GM12801 (cell line): Measurements from ENCODE around the gene GLP2R.

Source experiments
- CTCF ChIP-seq: IDR thresholded peaks from one replicate; pipeline ENCODE4 v1.5.1; 2011; ENCODE audit warnings: control low read depth; ENCODE audit not compliant: insufficient read length; ENCODE audit errors: extremely low read depth

GLP2R gene

GRCh38 chr17:9825641-9826150, at the start of gene GLP2R:
Gene GLP2R, plus strand, starts transcription at chr17:9825924. Its CDS starts 140 bp downstream, at chr17:9826064.
- no peak for TF ChIP-seq CTCF

GRCh38 chr17:9776911-9777310, 48.8 kb upstream of the GLP2R start:
- TF ChIP-seq CTCF, result no peak

GRCh38 chr17:9780552-9780951, 45.2 kb upstream of the GLP2R start:
- TF ChIP-seq CTCF, result no peak

GRCh38 chr17:9783050-9783449, 42.7 kb upstream of the GLP2R start:
- no peak for TF ChIP-seq CTCF

- TF ChIP-seq CTCF, result no peak
Observed at GRCh38 chr17:9784544-9784943, 41.2 kb upstream of the GLP2R start.

- TF ChIP-seq CTCF, result no peak
Observed at GRCh38 chr17:9788601-9789000, 37.1 kb upstream of the GLP2R start.

GRCh38 chr17:9790316-9790715, 35.4 kb upstream of the GLP2R start:
- no peak for TF ChIP-seq CTCF
